Transverse colon (tissue), 4 donors: Measurements from ENCODE around the gene PTDSS2. TPM values are rescaled to one million over a fixed set of nuclear protein-coding genes. Genes with fewer than 3 reads are reported as not detected.

Experiments
- DNase-seq: peaks from one replicate; pipeline ENCODE4 v3.0.0-alpha.2; 2019
- H3K27ac ChIP-seq, 4 donors: fragments of 200-600 bp; sonication (generic); 2 replicates each; pipeline ENCODE4 v1.5.1; 2016 to 2018; ENCODE audit warnings: inconsistent platforms in 4 of 4
- H3K27me3 ChIP-seq: fragments of 200-600 bp; sonication (generic); 2 replicates; pipeline ENCODE4 v1.5.1; 2017; ENCODE audit warnings: inconsistent platforms
- H3K36me3 ChIP-seq, 4 donors: fragments of 200-600 bp; sonication (generic); 2 replicates each; pipeline ENCODE4 v1.5.1; 2017 to 2019; ENCODE audit warnings: inconsistent platforms in 4 of 4
- H3K4me1 ChIP-seq, 4 donors: fragments of 200-600 bp; sonication (generic); 2 replicates each; pipeline ENCODE4 v1.5.1; 2017 to 2020; ENCODE audit warnings: inconsistent platforms in 4 of 4
- H3K4me3 ChIP-seq, 4 donors: fragments of 200-600 bp; sonication (generic); 1 replicate in 1 of 4; 2 replicates in 3 of 4; pipeline versions ENCODE4 v1.5.1 to v1.6.1; 2017 to 2019; ENCODE audit warnings: inconsistent platforms in 4 of 4
- H3K9me3 ChIP-seq, 2 donors: fragments of 200-600 bp; sonication (generic); 2 replicates each; pipeline ENCODE4 v1.5.1; 2017 to 2019; ENCODE audit warnings: inconsistent platforms in 2 of 2
- EP300 ChIP-seq: sonication (generic); formaldehyde crosslinking; IDR thresholded peaks from one replicate; pipeline ENCODE4 v1.6.1; 2017; ENCODE audit warnings: antibody characterized with exemption, low read depth
- POLR2A ChIP-seq: fragments of 450-650 bp; IDR thresholded peaks from one replicate; pipeline ENCODE4 v1.6.1; 2016; ENCODE audit warnings: antibody characterized with exemption, mild to moderate bottlenecking, moderate library complexity
- POLR2AphosphoS5 ChIP-seq, 3 donors: sonication (generic); formaldehyde crosslinking; IDR thresholded peaks; one replicate each; pipeline ENCODE4 v1.6.1; 2016; ENCODE audit warnings: antibody characterized with exemption in 3 of 3
- WGBS, 2 donors: methylation state at CpG; one replicate each; pipeline ENCODE4 v1.1.5; 2018; ENCODE audit warnings: low coverage in 1 of 2; 5-methylcytosine and 5-hydroxymethylcytosine counted together
- in situ Hi-C, 4 donors: fragments of 200-750 bp; cut with MboI; loops; one replicate each; pipeline versions ENCODE4 v1.15.0 to v1.15.1; 2017; ENCODE audit warnings: low sequenced_read_pairs in 3 of 4, low pct_ligation_motif_present in 1 of 4, low pct_unique_long_range_greater_than_20kb in 1 of 4
- intact Hi-C: fragments of 100-400 bp; cut with DNase I; formaldehyde crosslinking; loops from one replicate; pipeline ENCODE4 v1.15.1; 2023; ENCODE audit warnings: low total_unique reads
- total RNA-seq, 4 donors: library from RNA; depleted of rRNA; stranded (reverse); fragments of >200 nt; gene quantifications; one replicate each; pipeline ENCODE4 v1.1.0, GENCODE V29; 2016
- TF ChIP-seq, protein P1 (sequence below), 5 experiments: fragments of 200-600 bp in 3 of 5; fragments of 450-650 bp in 2 of 5; sonication (generic) in 3 of 5; IDR thresholded peaks; 1 replicate in 2 of 5; 2 replicates in 3 of 5; pipeline ENCODE4 v1.5.1; 2016 to 2017; ENCODE audit warnings: antibody characterized with exemption in 5 of 5, inconsistent platforms in 3 of 5, mild to moderate bottlenecking in 2 of 5, moderate library complexity in 1 of 5

PTDSS2 gene
- total RNA-seq, 4 donors from 2014 or later: 28.5 to 264 (median 76.0) TPM

- 47% methylated on average over 24 of the region's 24 CpGs; no CpG with 5 or more reads in 1 of the 2 donors for WGBS, 2 donors
- Histone ChIP-seq H3K27ac (peak overlapping the region; percentile 94 to 100 (median 99)), H3K9me3 (no peaks in the 10 kb centered on the region), H3K27me3 (no peaks in the 10 kb centered on the region), H3K36me3 (peaks cover 0 to 29% (median 15%) of the 10 kb centered on the region in 4 donors), H3K4me1 (peaks cover 24 to 51% (median 42%) of the 10 kb centered on the region in 4 donors), H3K4me3 (peak overlapping the region in 2 of 4 donors; percentile 39 to 53)
- in situ Hi-C loops (no loop called here), intact Hi-C loops (loop anchor here (10.0 kb wide), 2 partner anchors 49 to 99 kb away; partner anchors contain the start of gene PTDSS2)
- DNase-seq: peak; percentile 54
- no peak for TF ChIP-seq POLR2A
- TF ChIP-seq POLR2AphosphoS5 (IDR thresholded peaks at IDR 0.05): no peak
- TF ChIP-seq, protein P1, sequence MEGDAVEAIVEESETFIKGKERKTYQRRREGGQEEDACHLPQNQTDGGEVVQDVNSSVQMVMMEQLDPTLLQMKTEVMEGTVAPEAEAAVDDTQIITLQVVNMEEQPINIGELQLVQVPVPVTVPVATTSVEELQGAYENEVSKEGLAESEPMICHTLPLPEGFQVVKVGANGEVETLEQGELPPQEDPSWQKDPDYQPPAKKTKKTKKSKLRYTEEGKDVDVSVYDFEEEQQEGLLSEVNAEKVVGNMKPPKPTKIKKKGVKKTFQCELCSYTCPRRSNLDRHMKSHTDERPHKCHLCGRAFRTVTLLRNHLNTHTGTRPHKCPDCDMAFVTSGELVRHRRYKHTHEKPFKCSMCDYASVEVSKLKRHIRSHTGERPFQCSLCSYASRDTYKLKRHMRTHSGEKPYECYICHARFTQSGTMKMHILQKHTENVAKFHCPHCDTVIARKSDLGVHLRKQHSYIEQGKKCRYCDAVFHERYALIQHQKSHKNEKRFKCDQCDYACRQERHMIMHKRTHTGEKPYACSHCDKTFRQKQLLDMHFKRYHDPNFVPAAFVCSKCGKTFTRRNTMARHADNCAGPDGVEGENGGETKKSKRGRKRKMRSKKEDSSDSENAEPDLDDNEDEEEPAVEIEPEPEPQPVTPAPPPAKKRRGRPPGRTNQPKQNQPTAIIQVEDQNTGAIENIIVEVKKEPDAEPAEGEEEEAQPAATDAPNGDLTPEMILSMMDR (IDR thresholded peaks at IDR 0.05): no peak
- TF ChIP-seq EP300: no peak
Observed at GRCh38 chr11:503179-503981, 53.3 kb downstream of the PTDSS2 start.

- peak overlapping the region; percentile 94 to 100 (median 99) for H3K27ac ChIP-seq
- TF ChIP-seq, protein P1 (IDR thresholded peaks at IDR 0.05): no peak
- no peak for TF ChIP-seq EP300
- TF ChIP-seq POLR2AphosphoS5 (IDR thresholded peaks at IDR 0.05): no peak
- no peak for TF ChIP-seq POLR2A
- H3K4me1 ChIP-seq: peaks cover 24 to 51% (median 42%) of the 10 kb centered on the region in 4 donors
- in situ Hi-C loops: no loop called here
- 10 to 31% methylated on average over 4 to 70 of the region's 72 CpGs for WGBS, 2 donors
- H3K27me3 ChIP-seq: no peaks in the 10 kb centered on the region
- peaks cover 0 to 20% (median 9%) of the 10 kb centered on the region in 4 donors for H3K36me3 ChIP-seq
- intact Hi-C loops: loop anchor here (10.0 kb wide), 2 partner anchors 50 to 100 kb away; partner anchors contain the start of gene PTDSS2
- peak; percentile 38 for DNase-seq
- peak overlapping the region; percentile 34 to 53 (median 37) for H3K4me3 ChIP-seq
- H3K9me3 ChIP-seq: no peaks in the 10 kb centered on the region
Observed at GRCh38 chr11:504053-504993, 54.2 kb downstream of the PTDSS2 start.

GRCh38 chr11:504994-505344 lies 54.9 kb downstream of the PTDSS2 start:
- Histone ChIP-seq H3K9me3 (no peaks in the 10 kb centered on the region), H3K4me1 (peaks cover 24 to 51% (median 42%) of the 10 kb centered on the region in 4 donors), H3K4me3 (peak overlapping the region in 2 of 4 donors; percentile 39 to 53), H3K36me3 (peaks cover 0 to 14% (median 6%) of the 10 kb centered on the region in 4 donors), H3K27ac (peak overlapping the region; percentile 94 to 100 (median 99)), H3K27me3 (no peaks in the 10 kb centered on the region)
- DNase-seq: no peak
- intact Hi-C loops (loop anchor here (10.0 kb wide), 2 partner anchors 50 to 100 kb away; partner anchors contain the start of gene PTDSS2), in situ Hi-C loops (no loop called here)
- WGBS, 2 donors: 65 to 68% methylated on average over 6 to 7 of the region's 7 CpGs
- TF ChIP-seq POLR2AphosphoS5 (IDR thresholded peaks at IDR 0.05) (no peak), EP300 (no peak), POLR2A (no peak)
- TF ChIP-seq, protein P1 (IDR thresholded peaks at IDR 0.05): no peak
